OCI-LY1 (cell line): ENCODE results near the gene IGIP.

Experiments used
- EZH2 ChIP-seq: fragments of 200-600 bp; sonication (generic), shearing (Covaris generic); IDR thresholded peaks from 2 replicates; pipeline ENCODE4 v1.8.0; 2017; ENCODE audit warnings: borderline replicate concordance, mixed run types, mild to moderate bottlenecking, antibody characterized with exemption, low read length, moderate library complexity, mixed read lengths
- TF ChIP-seq, protein P1 (sequence below): fragments of 200-600 bp; sonication (generic), shearing (Covaris generic); IDR thresholded peaks from 2 replicates; pipeline ENCODE4 v1.5.1; 2017; ENCODE audit warnings: mild to moderate bottlenecking, antibody characterized with exemption, low read length, moderate library complexity, mixed read lengths

DNA sequence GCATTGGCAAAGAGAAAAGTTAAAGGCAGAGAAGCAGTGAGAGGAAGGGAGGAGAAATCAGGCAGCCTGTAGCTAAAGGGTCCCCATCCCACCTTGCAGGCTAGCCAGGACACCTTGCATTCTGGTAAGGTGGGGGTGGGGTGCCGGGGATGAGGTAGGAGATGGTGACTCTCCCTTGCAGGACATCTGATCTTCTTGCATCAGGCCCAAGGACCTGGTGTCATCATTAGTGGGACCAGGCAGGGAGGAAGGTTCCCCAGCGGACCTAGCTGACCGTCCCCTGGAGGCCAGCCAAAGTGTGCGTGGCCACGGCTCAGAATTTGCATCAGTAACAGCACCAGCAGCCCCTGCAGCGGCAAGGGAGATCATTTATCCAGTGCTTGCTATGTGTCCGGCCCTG is 27.5 kb downstream of the IGIP start:
- TF ChIP-seq, protein P1, sequence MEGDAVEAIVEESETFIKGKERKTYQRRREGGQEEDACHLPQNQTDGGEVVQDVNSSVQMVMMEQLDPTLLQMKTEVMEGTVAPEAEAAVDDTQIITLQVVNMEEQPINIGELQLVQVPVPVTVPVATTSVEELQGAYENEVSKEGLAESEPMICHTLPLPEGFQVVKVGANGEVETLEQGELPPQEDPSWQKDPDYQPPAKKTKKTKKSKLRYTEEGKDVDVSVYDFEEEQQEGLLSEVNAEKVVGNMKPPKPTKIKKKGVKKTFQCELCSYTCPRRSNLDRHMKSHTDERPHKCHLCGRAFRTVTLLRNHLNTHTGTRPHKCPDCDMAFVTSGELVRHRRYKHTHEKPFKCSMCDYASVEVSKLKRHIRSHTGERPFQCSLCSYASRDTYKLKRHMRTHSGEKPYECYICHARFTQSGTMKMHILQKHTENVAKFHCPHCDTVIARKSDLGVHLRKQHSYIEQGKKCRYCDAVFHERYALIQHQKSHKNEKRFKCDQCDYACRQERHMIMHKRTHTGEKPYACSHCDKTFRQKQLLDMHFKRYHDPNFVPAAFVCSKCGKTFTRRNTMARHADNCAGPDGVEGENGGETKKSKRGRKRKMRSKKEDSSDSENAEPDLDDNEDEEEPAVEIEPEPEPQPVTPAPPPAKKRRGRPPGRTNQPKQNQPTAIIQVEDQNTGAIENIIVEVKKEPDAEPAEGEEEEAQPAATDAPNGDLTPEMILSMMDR = no peak
- TF ChIP-seq EZH2 = no peak
